ENCODE data around the gene HDAC4. TPM values are rescaled to one million over a fixed set of nuclear protein-coding genes. Genes with fewer than 3 reads are reported as not detected.

The HDAC4 gene
- total RNA-seq, 1 donor from 2014 or later: 65.7 TPM

- H3K9me3 ChIP-seq: no peaks in the 10 kb centered on the region
- H3K27ac ChIP-seq: no peak overlapping the region
- H3K4me1 ChIP-seq: peaks cover under 1 to 4% of the 10 kb centered on the region in 2 donors
- H3K36me3 ChIP-seq: peaks cover 0 to 4% of the 10 kb centered on the region in 2 donors
- no peak overlapping the region for H3K4me3 ChIP-seq
- intact Hi-C loops (cut with DNase I): no loop called here
- TF ChIP-seq, protein P1, sequence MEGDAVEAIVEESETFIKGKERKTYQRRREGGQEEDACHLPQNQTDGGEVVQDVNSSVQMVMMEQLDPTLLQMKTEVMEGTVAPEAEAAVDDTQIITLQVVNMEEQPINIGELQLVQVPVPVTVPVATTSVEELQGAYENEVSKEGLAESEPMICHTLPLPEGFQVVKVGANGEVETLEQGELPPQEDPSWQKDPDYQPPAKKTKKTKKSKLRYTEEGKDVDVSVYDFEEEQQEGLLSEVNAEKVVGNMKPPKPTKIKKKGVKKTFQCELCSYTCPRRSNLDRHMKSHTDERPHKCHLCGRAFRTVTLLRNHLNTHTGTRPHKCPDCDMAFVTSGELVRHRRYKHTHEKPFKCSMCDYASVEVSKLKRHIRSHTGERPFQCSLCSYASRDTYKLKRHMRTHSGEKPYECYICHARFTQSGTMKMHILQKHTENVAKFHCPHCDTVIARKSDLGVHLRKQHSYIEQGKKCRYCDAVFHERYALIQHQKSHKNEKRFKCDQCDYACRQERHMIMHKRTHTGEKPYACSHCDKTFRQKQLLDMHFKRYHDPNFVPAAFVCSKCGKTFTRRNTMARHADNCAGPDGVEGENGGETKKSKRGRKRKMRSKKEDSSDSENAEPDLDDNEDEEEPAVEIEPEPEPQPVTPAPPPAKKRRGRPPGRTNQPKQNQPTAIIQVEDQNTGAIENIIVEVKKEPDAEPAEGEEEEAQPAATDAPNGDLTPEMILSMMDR (IDR thresholded peaks at IDR 0.05): no peak
- DNase-seq (ENCODE audit: low spot score in 2 of 2): no peak
- H3K27me3 ChIP-seq: no peaks in the 10 kb centered on the region
Observed at GRCh38 chr2:239195992-239196391, 204.8 kb downstream of the HDAC4 start.

GRCh38 chr2:239195318-239195871 lies 205.4 kb downstream of the HDAC4 start:
- H3K36me3 ChIP-seq: peaks cover 0 to 4% of the 10 kb centered on the region in 2 donors
- H3K27ac ChIP-seq: no peak overlapping the region
- intact Hi-C loops (cut with DNase I): no loop called here
- DNase-seq (ENCODE audit: low spot score in 2 of 2): no peak
- no peak overlapping the region for H3K4me3 ChIP-seq
- H3K4me1 ChIP-seq: no peaks in the 10 kb centered on the region
- no peaks in the 10 kb centered on the region for H3K9me3 ChIP-seq
- TF ChIP-seq, protein P1 (IDR thresholded peaks at IDR 0.05): no peak
- H3K27me3 ChIP-seq: no peaks in the 10 kb centered on the region

DNA sequence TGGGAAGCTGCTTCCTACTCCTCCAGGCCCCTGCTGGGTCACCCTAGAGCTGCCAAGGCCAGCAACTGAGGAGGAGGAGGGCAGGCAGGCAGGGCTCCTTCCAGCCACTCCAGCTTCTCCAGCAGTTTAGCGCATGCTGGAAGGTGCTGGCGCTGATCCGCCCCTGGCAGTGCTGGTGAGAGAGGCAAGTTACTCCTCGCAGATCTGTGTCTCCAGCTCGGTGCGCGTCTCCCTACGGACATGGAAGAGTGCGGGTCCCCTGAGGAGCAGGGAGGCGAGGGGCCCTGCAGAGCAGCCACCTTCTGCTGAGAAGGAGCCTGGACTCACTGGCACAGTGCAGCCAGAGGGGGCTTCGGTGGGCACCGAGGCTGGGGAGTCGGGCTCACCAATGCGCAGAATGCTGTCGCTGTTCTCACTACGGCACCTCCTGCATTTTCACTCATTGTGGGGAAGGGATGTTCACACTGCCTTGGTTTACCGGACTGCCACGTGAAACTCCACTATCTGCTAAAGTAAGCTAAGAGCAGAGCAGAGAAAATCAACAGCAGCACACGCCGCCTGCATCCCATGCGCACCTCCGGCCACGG lies 206.0 kb downstream of the HDAC4 start:
- Histone ChIP-seq H3K36me3 (peaks cover 3 to 6% of the 10 kb centered on the region in 2 donors), H3K27me3 (no peaks in the 10 kb centered on the region), H3K27ac (no peak overlapping the region), H3K4me3 (no peak overlapping the region), H3K4me1 (no peaks in the 10 kb centered on the region), H3K9me3 (no peaks in the 10 kb centered on the region)
- intact Hi-C loops (cut with DNase I): no loop called here
- TF ChIP-seq, protein P1 (IDR thresholded peaks at IDR 0.05): no peak
- DNase-seq (ENCODE audit: low spot score in 2 of 2): peak in 1 of 2 donors; percentile 56

DNA sequence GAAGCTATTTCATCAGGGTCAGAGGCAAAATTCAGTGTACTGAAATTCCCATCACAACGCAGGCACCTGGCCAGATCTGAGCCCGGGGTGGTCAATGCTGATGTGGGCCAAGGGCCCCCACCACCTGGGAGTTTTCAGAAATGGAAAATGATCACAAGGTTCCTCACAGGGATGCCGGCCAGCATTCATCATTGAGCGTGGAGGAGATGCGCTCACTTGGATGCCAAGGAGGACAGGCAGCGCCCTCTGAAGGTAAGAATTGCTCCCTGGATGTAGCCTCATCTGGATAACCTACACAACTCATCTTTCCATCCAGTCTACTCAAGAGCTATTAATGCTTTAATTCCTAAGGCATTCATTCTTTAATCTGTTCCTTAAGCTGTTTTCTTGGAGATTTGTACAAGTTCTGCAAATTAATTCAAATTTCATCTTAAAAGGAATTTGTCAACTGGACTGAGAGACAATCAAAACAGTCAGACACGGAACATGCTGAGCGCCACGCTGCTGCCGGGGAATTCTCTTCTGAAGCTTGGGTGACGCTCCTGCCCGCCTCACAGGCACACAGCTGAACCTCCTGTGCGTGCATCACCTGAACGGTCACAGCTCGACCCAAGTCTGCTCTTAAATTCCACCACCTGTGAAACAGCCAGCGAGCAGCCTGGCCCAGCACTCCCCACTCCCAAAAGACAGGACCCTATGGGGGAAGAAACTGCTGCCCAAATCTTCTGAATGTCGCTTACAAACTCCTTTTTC lies 206.7 kb downstream of the HDAC4 start:
- no peaks in the 10 kb centered on the region for H3K9me3 ChIP-seq
- no peaks in the 10 kb centered on the region for H3K4me1 ChIP-seq
- H3K27me3 ChIP-seq: no peaks in the 10 kb centered on the region
- DNase-seq (ENCODE audit: low spot score in 2 of 2): peak in 1 of 2 donors; percentile 47
- intact Hi-C loops (cut with DNase I): no loop called here
- TF ChIP-seq, protein P1 (IDR thresholded peaks at IDR 0.05): no peak
- peaks cover 9 to 13% of the 10 kb centered on the region in 2 donors for H3K36me3 ChIP-seq
- H3K27ac ChIP-seq: no peak overlapping the region
- H3K4me3 ChIP-seq: no peak overlapping the region

DNA sequence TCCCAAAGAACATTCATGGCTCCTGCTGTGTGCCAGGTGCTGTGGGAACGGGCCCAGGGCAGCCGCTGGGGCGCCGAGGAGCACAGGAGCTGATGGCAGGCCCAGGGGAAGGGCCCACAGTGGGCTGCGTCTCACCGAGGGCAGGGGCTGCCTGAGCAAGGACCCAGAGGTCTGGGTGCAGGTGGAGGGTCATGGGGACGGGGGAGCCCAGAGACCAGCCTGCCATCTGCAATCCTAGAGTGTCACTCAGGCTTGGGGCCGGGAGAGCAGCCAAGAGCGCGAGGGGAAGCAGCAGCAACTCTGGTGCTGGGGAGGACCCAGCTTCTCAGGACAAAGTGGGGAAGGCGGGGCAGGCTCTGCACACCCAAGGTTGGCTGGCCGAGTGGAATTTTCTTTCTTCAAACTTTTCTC lies 207.4 kb downstream of the HDAC4 start:
- intact Hi-C loops (cut with DNase I): no loop called here
- Histone ChIP-seq H3K27ac (no peak overlapping the region), H3K27me3 (no peaks in the 10 kb centered on the region), H3K4me1 (no peaks in the 10 kb centered on the region), H3K36me3 (peaks cover 15 to 20% of the 10 kb centered on the region in 2 donors), H3K4me3 (no peak overlapping the region), H3K9me3 (no peaks in the 10 kb centered on the region)
- peak in 1 of 2 donors; percentile 58 for DNase-seq (ENCODE audit: low spot score in 2 of 2)
- TF ChIP-seq, protein P1 (IDR thresholded peaks at IDR 0.05): no peak
